Inflammatory macrophage (primary cell): Measurements from ENCODE around the gene SEZ6L.
A peak's percentile ranks its signal among the peaks of the same experiment; 100 is the strongest.

Experiments
- DNase-seq, 2 donors: peaks; one replicate each; pipeline ENCODE4 v3.0.0-alpha.2; 2020 to 2022

The SEZ6L gene

DNA sequence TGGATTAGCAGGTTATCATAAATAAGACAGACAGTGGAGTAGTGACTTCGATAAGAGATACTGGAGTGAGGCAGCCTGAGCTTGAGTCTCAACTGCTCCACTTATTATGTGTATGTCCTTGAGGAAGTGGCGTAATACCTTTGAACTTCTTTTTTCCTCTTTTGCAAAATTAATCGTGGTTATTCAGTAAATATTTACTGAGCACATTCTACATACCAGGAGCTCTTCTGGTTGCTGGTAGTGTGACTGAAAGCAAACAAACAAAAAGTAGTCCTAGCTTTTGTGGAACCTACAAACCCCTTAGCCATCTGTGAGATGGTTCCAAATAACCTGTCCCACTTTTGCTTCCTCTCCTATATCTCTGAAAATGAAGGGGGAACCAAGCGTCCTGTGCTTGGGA, 134.2 kb downstream of the SEZ6L start:
- DNase-seq = peak in 1 of 2 donors; percentile 7

DNA sequence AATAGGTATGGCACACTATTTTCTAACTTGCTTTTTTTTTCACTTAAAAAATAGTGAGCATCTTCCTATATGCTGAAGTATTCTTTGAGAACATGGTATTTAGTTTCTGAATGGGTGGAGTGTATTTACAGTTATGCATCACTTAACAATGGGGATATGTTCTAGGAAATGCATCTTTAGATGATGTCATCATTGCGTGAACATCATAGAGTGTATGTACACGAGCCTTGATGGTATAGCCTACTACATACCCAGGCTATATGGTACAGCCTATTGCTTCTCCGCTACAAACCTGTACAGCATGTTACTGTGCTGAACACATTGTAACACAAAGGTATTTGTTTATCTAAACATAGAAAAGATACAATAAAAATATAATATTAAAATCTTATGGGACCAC, 135.5 kb downstream of the SEZ6L start:
- no peak for DNase-seq

DNA sequence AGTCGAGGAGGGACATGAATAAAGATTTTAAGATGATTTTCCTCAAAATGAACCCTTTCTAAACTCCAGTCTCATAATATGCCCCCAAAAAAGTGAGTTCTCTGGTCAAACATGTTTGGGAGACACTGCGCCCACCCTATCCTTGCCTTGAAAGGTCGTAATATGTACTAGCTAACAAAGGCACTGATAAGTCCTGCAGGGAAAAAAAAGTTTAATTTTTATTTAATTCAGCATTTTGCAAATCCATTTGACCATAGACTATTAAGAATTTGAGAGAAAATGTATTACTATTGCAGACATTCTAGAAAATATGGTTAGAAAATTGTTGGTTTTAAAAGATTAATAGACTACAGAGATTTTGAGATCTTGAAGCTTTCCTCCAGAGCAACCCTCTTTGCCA, 139.2 kb downstream of the SEZ6L start:
- DNase-seq = no peak

DNA sequence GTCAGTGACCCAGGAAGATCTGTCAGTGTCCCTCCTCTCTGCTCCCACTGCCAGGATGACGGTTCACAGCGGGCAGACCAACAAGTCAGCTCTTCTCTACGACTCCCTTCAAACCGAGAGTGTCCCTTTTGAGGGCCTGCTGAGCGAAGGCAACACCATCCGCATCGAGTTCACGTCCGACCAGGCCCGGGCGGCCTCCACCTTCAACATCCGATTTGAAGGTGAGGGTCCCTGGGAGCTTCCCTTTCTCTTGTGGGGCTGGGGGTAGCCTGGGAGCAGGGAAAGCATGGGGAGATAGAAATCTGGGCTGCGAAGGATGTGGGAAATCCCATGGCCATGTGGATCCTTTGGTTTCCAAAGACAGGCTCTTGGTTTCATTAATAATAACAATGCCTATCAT, 141.4 kb downstream of the SEZ6L start:
- no peak for DNase-seq

DNA sequence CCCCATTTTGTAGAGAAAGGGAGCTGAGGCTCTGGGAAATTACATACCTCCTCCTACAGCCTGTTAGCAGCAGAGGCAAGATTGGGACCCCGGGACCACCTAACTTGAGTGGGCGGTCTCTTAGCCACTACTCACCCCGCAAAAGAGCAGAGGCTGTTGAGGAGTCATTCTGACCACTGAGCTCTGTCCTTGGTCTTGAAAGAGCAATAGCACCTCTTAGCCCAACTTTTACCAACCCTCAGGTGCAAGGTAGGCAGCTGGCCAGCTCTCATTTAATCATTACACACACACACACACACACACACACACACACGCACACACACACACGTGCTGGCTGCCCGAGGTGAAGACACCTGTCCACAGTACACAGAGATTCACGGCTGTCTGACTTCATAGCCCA, 144.0 kb downstream of the SEZ6L start:
- no peak for DNase-seq

DNA sequence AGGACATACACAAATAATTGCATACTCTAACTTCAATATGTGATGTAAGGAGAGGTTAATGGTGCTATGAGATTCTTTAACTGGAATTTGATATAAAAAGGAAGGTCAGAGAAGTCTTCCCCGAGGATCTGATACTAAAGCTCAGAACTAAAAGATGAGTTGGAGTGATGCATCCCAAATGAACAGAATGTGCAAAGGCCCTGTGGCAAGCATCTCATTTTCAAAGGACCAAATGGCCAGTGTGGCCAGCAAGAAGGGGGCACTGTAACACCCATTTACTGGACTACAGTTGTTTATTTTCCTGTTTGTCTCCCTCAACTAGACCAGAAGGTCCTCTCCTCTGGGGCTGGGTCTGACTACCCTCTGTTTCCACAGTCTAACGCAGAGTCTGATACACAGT, 144.9 kb downstream of the SEZ6L start:
- no peak for DNase-seq

DNA sequence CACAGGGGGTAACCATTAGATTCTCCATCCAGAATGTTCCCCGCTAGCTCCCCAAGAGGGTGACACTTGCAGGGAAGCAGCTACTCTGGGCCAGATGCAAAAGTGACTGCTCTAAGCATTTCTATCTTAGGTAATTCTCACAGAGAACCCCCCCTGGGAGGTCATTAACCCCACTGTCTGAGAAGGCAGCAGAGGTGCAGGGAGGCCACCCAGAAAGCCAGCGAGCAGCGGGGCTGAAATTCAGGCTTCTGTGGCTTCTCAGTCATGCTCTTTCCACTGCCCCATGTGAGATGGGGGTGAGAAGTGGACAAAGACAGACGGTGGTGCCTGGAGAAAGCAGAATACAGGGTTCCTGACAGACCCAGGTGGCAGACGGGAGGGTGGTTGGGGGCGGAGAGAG, 145.4 kb downstream of the SEZ6L start:
- DNase-seq = no peak

DNA sequence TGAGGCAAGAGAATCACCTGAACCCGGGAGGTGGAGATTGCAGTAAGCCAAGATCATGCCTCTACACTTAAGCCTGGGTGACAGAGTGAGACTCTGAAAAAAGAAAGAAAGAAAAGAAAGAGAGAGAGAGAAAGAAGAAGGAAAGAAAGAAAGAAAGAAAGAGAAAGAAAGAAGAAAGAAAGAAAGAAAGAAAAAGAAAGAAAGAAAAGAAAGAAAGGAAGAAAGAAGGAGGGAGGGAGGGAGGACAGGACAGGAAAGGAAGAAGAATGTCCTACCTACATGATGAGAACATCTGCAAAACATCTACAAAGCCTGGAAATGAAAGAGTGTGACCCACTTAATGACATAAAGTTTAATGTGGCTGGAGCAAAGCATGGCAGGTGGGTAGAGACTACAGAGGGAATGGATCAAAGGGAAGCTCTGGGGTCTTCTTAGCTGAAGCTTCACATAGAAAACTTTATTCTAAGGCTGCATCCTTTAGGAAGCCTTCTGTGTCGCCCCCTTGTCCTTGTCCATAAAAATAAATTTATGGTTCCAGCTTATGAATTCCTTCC, 147.5 kb downstream of the SEZ6L start:
- DNase-seq = no peak

DNA sequence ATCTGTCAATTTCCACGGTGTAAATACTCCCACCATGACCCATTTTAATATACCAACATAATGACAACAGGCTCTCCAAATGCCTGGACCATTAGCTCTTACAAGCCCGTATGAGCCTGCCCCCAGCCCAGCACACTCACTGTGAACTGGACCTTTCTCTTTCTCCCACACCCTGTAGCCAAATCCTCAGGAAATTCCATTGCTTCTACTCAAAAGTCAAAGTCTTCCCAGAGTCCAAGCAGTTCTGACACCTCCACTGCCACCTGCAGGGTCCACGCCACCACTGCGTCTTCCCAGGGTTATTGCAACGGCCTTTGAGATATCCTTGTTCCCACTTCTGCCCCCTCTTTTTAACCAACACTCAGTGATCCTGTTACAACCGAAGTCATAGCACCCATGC, 149.7 kb downstream of the SEZ6L start:
- no peak for DNase-seq

DNA sequence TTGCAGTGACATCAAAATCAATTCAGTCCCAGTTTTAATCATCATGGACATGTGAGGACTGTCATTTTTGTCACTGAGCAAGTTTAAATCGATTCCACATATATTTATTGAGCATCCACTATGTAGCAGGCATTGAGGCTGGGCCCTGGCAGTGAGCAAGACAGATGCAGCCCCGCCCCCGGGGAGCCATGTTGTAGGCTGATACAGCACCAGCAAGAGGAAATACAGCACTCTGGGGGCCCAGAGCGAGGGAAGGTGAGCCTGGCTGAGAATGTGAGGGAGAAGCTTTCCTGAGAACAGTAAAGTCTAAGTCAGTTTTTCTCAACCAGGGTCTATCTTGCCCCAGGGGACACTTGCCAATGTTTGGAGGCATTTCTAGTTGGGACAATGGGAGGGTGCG, 151.2 kb downstream of the SEZ6L start:
- no peak for DNase-seq

DNA sequence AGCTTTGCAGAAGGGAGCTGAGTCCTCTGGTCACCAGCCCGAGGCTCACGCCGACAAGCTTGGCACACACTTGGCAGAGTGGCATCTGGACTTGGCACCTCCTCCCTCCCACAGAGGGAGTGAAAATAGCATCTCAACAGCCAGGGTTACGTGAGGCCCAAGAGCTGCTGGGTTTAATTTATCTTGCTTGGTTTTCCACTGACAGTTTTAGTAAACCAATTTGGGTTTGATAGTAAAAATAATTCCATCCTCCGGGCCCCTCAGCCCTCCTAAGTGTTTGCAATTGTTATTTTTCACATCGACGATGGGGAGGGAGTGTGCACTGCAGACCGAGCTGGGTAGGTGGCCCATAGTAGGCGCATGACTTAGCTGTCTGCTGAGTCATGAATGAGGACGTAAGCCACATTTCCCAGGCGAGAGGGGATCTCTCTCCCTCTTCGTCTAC, 152.2 kb downstream of the SEZ6L start:
- no peak for DNase-seq

DNA sequence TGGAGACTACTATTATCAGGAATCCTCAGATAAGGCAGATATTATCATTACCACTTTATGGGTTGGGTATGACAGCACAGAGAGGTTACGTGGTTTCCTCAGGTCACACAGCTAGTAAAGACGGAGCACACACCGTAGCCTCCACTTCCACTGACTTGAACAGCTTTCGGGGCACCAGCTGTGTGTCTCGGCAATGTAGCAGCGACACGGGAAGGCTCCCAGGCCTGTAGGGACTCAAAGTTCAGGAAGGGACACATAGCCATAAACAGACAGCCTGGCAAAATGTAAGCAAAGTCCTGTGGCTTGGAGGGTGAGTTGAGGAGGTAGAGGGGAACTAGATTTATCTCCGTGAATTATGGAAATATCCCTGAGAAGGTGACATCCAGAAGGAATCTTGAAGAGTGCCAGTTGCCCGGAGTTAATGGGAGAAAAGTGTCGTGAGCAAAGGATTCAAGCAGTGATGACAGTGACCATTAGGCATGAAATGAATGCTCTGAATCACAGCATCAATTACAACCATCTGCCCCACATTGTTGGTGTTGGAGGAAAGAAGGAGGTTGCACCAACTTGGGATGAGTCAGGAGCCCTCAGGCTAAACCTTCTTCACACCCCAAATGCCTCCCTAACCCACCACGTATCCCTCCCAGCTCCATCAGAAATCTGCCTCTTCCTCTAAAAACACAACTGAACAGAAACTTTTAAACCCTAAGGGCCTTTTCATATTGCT, 153.1 kb downstream of the SEZ6L start:
- DNase-seq = no peak

DNA sequence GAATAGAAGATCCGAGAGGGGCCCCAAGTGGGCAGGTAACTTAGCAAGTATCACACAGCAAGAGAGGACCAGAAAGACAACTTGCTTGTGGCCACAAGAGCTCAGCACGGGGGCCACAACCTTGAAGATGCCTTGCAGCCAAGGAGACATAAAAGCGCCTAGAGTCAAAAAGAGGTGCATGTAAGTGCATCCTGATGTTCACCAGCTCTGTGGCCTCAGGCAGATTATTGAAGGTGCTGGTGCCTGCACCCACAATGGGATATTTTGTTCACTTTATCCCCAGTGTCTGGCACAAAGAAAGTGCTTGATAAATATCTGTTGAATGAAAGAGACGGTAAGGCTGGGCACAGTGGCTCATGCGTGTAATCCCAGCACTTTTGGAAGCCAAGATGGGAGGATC, 153.8 kb downstream of the SEZ6L start:
- no peak for DNase-seq

DNA sequence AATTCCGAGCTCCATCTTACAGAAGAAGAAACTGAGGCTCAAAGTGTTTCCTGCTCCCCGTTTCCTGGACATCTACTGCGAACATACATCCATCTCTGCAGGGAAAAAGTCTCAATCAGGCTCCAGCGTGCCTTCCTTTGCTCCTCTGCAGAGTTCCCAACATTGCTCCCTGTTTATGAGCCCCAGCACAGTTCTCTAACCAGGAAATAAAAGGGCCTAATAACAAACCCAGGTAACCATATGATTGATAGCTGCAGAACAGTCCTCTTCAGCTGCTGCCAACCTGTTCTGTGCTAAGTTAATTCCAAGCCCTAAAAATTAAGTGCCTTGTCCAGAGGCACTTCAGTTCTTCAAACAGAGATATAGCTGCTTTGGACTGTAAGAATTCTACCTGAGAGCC, 154.9 kb downstream of the SEZ6L start:
- DNase-seq = no peak

DNA sequence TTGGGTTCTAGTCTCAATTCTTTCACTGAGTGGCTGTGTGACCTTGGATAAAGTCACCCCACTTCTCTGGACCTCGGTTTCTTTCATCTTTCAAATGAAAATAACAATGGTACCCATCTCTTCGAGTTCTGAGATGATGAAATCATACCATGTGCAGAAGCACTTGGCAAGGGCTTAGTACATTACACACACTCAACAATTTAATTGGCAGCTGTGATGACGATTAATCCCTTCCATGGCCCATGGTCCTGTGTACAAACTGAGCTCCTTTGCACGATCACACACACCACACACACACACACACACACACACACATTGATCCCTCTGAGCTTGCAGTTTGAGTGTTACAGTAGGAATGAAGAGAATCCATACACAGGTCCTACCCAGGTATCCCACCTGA, 156.4 kb downstream of the SEZ6L start:
- DNase-seq = no peak

DNA sequence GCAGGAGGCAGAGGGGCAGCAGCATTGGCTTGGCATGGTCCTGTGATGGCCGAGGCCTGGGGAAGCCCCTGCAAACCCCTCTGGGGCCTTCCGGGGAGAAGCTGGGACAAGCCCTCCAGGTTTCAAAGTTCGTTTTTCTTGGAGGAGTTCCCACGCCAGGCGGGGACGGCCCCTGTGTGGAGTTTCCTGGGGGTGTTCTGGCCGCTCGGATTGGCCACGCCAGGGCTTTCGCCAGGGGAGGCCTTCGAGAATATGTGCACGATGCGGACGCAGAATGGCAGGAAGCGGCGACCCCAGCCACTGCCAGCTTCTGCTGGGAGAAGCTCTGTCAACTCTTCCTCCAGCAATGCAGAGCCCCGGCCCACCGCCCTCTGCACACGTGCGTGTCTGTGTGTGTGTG, 157.5 kb downstream of the SEZ6L start:
- DNase-seq = no peak

DNA sequence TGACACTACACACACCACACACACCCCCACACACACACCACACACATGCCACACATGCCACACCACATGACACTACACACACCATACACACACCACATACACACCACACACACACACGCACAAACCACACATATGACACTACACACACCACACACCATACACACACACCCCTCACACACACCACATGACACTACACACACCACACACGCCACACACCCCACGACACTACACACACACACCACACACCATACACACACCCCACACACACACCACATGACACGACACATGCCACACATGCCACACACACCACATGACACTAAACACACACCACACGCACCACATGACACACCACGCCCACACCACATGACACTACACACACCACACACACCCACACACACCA, 158.0 kb downstream of the SEZ6L start:
- DNase-seq = no peak

DNA sequence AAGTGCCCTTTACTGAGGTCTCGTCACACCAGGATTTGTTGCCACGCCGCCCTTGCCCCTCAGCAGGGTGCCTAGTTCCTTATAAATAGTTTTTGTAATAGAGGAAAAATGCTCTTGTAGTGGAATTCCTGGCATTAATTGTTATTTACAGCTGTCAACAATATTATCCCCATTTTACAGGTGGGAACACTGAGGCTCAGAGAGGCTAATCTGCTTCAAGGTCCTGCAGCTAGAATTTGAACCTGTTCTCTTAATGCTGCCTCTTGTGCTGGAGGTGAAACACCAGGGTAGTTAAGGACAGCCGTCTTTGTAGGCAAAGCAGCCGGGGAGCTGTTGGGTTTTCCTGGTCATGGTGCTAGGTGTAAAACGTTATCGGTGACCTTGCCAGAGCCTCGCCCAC, 159.0 kb downstream of the SEZ6L start:
- DNase-seq = no peak

DNA sequence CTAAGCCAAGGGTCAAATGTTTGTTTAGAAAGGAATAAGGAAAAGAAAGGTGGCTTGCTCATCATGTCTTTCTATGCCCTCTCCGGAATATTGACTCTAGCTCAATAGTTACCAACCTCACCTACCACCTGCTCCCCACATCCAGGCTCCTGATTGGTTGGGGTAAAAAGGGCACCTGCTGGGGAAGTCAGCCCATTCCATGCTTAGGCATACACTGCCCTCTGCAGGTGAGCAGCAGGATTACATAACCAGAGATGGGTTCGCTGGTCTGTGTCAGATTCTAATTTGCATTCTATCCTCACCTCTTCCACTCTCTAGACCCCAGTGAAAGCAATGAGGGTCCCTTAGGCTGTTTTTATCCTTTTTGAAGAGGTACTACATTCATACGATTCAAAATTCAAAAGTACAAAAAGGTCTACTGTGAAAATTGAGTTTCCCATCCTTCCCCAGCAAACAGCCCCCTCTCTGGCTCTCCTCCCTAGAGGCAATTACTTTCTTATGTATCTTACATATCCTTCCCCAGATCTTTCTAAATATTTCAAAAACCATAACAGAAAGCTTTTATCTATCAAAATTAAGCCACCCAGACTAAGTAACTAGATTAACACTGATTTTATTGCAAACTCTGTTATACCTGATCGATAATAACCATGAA, 161.8 kb downstream of the SEZ6L start:
- DNase-seq = peak; percentile 40 to 51

DNA sequence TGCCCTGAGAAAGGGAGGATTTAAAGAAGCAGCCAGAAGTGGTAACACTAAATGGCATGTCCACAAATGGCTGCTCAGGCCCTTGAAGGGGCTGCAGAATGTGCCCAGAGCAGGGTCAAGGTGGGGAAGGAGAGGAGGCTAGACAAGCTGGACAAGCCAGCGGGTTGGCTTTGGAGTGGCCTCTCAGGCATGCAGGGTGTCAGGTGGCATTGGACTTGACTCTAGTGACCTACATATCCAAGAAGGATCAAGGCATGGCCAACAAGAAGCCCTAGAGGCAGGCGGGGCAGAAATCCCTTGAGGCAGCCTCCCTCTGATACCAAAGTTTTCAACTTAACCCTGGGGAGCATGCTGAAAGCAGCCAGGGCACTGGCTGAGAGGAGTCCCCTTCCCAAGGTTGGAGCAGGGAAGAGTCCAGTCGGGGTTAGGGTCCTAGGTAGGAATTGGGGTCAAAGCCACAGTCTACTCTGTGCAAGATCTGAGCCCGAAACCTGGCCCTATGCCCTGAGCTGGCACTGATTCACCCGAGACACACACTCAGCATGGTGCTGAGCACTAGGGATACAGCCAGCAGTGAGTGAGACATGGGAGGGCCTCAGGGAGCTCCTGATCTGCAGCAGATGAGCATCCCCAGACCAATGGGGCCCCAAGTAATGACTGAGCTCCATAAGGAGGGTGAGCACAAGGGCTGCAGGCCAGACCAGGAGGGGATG, 164.0 kb downstream of the SEZ6L start:
- no peak for DNase-seq

DNA sequence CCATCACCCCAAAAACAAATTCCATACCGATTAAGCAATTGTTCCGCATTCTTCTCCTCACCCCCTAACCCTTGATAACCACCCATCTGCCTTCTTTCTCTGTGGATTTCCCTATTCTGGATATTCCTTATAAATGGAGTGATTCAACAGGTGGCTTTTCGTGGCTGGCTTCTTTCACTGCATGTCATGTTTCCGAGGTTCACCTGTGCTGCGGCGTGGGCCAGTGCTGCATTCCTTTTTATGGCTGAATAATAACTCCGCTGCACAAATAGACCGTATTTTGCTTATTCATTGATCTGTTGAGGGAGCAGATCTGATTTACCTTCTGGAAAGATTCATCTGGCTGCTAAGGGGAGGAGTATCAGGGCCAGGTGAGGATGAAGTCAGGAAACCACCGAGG, 165.0 kb downstream of the SEZ6L start:
- no peak for DNase-seq

DNA sequence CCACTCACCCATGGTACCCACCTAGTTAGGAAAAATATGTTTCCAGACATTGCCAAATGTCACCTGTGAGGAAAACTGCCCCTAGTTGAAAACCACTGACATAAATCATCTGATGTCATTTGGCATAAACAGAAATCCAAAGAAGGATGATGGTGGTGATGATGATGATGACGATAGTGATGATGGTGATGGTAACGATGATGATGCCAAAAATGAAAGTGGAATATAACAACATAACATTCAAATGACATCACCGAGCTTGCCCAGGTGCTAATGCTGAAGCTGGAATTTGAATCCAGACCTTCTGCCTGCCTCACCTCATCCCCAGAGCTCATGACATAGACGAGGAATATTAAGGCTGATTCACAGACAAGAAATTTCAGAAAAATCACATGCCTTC, 167.5 kb downstream of the SEZ6L start:
- no peak for DNase-seq

DNA sequence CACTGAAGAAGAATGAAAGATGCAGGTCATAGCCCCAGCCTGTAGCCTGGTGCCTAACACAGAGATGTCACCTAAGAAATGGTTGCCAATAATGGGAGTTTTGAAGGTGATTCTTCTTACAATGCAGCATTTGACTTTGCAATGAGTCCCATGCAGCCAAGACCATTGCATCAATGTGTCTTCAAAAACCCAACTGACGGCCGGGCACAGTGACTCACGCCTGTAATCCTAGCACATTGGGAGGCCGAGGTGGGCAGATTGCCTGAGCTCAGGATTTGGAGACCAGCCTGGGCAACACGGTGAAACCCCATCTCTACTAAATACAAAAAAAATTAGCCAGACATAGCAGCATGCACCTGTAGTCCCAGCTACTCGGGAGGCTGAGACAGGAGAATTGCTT, 170.5 kb downstream of the SEZ6L start:
- DNase-seq = no peak
